Stromal cell of bone marrow (primary cell): Measurements from ENCODE around the gene RBM12.

Experiments
- DNase-seq: peaks from one replicate; pipeline ENCODE4 v3.0.0-alpha.2; 2012; ENCODE audit warnings: low read depth

Gene RBM12

DNA sequence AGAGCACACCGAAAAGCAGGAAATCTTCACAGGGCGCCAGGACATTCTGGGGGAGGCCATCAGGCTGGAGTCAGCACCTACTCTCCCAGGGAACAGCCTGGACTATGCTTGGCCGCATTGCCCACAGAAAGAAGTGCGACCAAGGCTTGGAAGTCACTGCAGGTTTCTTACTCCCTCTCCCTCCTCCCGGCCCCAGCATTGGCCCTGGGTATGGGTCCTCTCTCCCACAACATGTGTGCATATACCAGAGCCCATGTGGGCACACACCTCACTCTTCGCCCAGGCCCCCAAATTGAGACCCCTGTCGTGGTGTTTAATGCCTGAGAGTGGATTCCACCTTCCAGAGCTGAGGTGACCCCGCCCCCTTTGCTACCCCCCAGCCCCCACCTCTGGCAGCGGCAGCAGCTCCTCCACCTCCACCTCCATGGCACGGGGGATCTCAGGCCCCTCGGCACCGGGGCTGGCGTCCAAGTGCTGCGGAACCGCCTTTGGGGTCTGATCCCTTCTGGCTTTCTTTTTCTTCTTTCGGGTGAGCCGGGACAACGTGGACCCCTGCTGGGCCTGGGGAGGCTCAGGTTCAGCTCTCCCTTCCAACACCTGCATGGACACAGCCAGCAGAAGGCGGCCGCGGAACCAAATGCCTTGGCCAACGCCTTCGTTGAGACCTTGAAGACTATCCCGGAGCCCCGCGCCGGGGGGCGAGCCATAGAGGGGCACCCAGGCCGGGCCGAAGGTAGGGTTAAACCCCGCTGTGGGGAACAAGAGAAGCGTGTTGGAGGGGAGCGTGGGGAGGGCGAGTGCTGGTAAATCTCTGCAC is 64.3 kb downstream of the RBM12 start:
- DNase-seq: no peak

DNA sequence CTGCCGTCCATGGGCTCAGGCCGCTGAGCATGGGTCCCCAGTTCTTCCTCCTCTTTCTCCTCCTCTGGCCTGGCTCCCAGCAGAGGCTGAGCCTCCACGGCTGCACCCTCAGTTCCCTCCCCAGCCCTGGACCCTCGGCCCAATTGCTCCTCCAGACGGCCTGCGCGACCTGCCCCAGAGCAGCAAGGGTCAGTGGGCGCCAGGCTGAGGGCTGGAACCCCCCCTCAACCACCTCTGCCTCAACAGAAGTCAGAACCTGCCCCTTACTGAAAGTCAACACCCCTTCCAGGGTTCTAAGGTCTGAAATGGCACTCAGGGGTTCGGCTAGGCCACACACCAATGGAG is 65.0 kb downstream of the RBM12 start:
- no peak for DNase-seq
